Kasumi-1 (cell line): ENCODE measurements around the gene RNF166.

Experiments
- DNase-seq, 2 experiments: peaks; one replicate each; lab custom pipeline; 2025; lab: John Stamatoyannopoulos, UW

The RNF166 gene

DNA sequence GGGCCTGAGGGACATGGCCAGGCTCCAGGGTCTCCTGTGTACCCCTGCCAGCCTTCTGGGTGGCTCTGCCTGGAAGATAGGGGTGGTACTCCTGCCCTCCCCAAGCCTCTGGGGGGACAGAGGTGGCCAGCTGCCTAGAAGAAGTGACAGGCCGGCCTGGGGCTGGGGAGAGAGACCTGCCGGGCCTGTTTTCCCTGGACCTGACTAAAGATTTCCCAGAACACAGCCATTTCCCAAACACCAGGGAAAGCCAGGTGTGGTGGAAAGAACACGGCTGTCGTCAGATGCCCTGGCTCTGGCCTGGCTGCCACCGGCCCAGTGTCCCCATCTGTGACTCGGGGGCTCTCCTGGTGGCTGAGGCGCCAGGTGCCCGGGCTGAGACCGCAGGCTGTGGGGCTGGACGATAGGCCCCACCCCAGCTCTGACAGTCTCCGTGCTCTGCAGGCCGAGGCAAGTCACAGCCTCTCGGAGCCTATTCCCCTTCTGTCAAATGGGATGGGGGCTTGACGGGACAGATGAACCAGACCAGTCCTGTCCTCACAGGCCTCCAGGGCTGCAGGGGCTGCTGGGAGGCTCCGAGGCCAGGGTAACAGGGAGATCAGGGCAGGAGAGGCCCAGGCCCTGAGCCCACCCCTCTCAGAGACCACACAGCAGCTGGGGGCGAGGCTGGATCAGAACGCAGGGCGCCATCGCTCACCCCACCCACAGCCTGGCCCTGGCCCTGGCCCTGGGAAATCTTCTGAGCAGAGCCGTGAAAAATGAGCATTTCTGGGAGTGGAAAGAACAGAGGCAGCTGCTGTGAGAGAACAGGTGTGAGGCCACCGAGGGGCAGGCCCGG lies 33.1 kb upstream of the RNF166 start:
- DNase-seq = no peak

- DNase-seq = no peak
Measured at GRCh38 chr16:88738151-88739084, 32.2 kb upstream of the RNF166 start.

DNA sequence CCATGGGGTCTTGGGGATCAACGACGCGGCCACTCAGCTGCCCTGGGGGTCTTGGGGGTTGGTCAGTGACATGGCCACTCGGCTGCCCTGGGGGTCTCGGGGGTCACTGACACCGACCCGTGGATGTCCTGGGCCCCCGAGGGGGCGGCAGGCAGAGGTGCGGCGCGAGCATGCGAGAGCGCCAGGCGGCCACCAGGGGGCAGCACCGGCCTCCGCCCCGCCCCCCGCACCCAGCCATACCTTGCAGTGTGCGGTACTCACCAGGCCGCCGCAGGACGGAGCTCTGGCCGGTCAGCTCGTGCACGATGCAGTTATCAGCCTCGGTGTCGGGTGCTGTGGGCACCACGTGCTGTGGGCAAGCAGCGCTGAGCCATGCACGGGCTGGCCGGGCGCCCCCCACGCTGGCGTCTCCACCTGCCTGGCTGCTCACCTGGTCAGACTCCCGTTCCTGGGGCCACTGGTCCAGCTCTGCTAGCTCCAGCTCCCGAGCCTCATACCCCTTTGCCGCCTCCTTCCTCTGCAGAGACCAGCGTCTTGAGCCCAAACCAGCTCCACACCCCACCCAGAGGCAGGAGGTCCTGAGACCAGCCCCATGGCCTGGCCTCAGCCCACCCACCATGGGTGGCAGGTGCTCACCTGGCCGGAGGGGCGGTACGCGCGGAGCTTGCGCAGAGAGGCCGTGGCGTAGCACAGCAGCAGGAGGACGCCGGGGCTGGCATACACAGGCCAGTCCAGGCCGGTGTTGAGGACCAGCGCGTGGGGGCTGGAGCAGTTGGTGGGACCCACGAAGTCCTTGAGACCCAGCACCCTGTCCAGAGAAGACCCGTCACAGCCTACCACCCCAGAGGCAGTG lies 31.3 kb upstream of the RNF166 start:
- DNase-seq = peak; percentile 38 to 47

GRCh38 chr16:88736496-88736895 lies 30.3 kb upstream of the RNF166 start:
- no peak for DNase-seq

- DNase-seq = no peak
Measured at GRCh38 chr16:88736088-88736487, 29.9 kb upstream of the RNF166 start.

DNA sequence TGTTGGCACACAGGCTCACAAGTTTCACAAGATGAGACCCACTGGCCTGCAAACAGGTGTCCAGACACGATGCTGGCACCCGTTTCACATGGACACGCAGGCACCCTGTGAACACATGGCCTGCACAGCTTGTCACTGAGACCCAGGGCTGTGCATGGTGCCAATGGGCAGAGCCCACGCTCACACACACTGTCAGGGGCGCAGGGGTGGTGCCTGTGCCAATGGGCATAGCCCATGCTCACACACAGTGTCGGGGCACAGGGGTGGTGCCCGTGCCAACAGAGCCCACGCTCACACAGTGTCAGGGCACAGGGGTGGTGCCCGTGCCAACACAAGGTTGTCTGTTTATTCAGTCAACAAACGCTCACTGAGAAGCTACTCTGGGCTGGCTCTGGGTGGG lies 29.4 kb upstream of the RNF166 start:
- no peak for DNase-seq

DNA sequence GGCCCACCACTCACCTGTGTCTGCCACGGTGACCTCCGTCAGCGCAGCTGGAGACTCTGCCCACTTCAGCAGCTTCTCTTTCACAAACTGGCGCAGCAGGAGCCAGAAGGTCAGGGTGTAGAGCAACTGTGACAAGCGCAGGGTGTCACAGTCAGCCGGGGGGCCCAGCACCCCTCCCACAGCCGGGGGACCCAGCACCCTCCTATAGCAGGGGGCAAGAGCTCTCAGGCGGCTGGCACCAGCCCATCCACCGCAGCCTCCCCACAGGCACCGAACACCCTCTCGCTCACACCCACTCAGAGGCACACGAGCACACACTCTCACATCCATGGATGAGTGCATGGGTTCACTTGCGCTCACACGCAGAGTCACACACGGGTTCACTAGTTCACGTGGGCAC lies 28.9 kb upstream of the RNF166 start:
- DNase-seq = no peak

DNA sequence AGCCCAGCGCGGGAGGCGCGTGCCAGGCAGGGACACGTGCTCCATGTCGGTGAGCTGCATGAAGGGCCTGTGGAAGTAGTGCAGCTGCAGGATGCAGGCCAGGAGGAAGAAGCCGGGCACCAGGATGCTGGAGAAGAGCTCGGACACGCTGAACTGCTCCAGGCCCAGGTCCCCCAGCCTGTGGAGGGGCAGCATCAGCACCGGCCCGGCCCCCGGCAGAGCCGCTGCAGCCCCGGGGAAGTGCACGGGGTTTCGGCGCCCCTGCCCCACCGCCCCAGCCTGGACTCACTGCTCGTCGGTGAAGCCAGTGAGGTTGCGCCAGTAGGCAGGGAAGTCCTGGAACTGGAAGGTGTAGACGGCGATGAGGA lies 28.1 kb upstream of the RNF166 start:
- no peak for DNase-seq

- no peak for DNase-seq
Measured at GRCh38 chr16:88733630-88734360, 27.6 kb upstream of the RNF166 start.

GRCh38 chr16:88732961-88733294 lies 26.7 kb upstream of the RNF166 start:
- no peak for DNase-seq

- no peak for DNase-seq
Measured at GRCh38 chr16:88732172-88732960, 26.2 kb upstream of the RNF166 start.

DNA sequence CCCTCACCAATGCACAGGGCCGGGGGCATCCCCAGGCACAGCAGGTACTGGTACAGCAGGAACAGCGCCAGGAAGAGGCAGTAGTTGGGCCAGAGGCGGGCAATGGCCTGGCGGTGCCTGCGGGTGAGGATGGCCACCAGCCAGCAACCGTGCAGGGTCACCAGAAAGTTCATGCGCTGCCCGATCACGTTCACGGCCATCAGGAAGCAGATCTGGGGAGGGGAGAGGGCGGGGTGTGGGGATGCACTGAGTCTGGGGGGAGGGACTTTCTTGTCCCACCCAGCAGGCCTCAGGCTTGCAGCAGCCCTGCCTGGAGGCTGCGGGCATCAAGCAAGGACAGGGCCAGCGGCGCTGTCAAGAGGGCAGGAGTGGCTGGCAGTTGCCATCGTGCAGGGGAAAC lies 25.5 kb upstream of the RNF166 start:
- no peak for DNase-seq

GRCh38 chr16:88730632-88731607 lies 24.7 kb upstream of the RNF166 start:
- DNase-seq = no peak

- no peak for DNase-seq
Measured at GRCh38 chr16:88727871-88728270, 21.7 kb upstream of the RNF166 start.

DNA sequence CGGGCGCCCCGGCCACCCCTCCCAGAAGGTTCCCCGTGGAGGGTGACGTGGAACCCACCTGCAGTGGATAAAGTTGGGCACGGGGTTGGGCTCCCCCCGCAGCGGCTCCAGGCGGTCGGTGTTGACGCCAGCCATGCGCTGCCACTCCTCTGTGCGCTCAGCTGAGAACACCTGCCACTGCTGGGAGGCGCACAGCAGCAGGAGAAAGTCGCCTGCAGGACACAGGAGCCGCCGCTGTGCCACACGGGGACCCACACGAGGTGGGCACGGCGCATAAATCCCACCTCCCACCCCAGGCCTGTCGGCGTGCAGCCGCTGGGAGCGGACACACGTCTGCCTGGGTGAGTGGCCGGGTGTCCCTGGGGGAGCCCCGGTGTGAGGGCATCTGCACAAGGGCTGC lies 20.8 kb upstream of the RNF166 start:
- DNase-seq = no peak

DNA sequence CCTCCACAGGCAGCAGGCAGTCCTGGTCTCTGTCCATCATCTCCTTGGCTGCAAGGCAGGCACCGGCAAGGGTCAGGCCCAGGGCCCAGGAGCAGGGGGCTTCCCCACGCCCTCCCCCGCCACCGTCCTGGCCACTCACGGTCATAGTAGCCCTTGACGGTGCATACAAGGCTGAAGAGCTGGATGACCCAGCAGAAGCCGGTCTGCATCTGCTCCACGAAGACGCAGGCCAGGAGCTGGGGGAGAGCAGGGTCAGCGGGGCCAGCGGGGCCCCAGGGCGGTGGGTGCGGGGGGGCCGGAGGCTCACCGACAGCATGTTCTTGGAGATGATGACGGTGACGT lies 20.2 kb upstream of the RNF166 start:
- DNase-seq = no peak

DNA sequence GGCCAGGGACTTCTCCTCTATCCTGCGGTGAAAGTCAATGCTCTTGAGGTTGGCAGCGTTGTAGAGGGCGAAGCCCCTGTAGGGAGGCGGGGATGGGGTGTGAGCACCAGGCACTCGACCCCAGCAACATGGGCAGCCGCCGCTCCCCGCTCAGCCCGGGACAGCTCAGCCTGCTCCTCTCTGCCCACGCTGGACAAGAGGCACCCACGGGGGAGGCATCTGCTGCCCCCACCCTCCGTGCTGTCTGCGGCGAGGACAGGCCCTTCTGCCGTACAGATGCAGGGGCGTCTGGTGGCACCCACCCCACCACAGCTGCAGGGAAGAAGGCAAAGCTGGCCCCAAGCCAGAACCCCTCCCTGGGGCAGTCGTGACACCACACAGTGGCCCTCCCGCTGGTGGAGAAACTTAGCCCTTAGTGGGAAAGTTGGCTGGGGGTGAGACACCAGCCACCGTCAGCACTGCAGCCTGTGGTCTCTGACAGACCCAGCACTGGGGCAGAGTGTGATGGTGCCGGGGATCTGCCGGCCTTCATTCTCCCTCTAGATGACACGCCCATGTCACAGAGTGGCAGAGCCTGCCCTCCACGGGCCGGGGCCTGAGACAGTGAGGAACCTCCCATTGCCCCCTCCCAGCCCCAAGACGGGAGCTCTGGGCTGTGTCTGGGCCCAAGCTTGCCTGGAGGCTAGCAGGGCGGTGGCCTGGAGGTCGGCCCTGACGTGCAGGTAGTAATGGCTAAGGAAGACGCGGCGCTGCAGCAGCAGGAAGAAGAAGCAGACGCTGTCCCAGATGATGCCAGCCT lies 19.6 kb upstream of the RNF166 start:
- no peak for DNase-seq

- DNase-seq = no peak
Measured at GRCh38 chr16:88724855-88725555, 18.8 kb upstream of the RNF166 start.
